Neuronal stem cell (in vitro differentiated cells): ENCODE measurements around the gene ADAMTSL4.
A peak's percentile ranks its signal among the peaks of the same experiment; 100 is the strongest.

Experiments used
- DNase-seq: peaks from one replicate; pipeline ENCODE4 v3.0.0-alpha.2; 2013; ENCODE audit warnings: low spot score
- H2AFZ ChIP-seq: one replicate; pipeline ENCODE4 v1.6.1; 2013; ENCODE audit warnings: mild to moderate bottlenecking, low read length, inconsistent platforms
- H2AK5ac ChIP-seq: 2 replicates; pipeline ENCODE4 v1.6.1; 2013; ENCODE audit warnings: low read depth, mild to moderate bottlenecking, inconsistent platforms, low read length, moderate library complexity, mixed read lengths
- H2BK120ac ChIP-seq: 2 replicates; pipeline ENCODE4 v1.6.1; 2013; ENCODE audit warnings: low read depth, mild to moderate bottlenecking, inconsistent platforms, low read length, moderate library complexity, mixed read lengths
- H2BK12ac ChIP-seq: one replicate; pipeline ENCODE4 v1.6.1; 2013; ENCODE audit warnings: low read length, inconsistent platforms
- H2BK15ac ChIP-seq: 2 replicates; pipeline ENCODE4 v1.6.1; 2013; ENCODE audit warnings: mild to moderate bottlenecking, low read length, inconsistent platforms, mixed read lengths
- H2BK5ac ChIP-seq: one replicate; pipeline ENCODE4 v1.6.1; 2013; ENCODE audit warnings: inconsistent platforms, mild to moderate bottlenecking, low read length, moderate library complexity
- H3K14ac ChIP-seq: one replicate; pipeline ENCODE4 v1.6.1; 2013; ENCODE audit warnings: low read length, inconsistent platforms
- H3K18ac ChIP-seq: 2 replicates; pipeline ENCODE4 v1.6.1; 2013; ENCODE audit warnings: low read length, inconsistent platforms
- H3K23ac ChIP-seq: 2 replicates; pipeline ENCODE4 v1.6.1; 2013; ENCODE audit warnings: low read depth, mild to moderate bottlenecking, mixed read lengths, low read length, inconsistent platforms; ENCODE audit not compliant: poor library complexity
- H3K27ac ChIP-seq: replicated peaks from 3 replicates; pipeline ENCODE4 v1.5.1; 2013; ENCODE audit warnings: low read length, inconsistent platforms
- H3K27me3 ChIP-seq, 3 experiments: 2 replicates each; pipeline ENCODE4 v1.6.1; 2013; ENCODE audit warnings: low read length in 3 of 3, mild to moderate bottlenecking in 2 of 3, inconsistent platforms in 1 of 3, low read depth in 1 of 3, mixed read lengths in 1 of 3, moderate library complexity in 1 of 3; ENCODE audit not compliant: control insufficient read depth in 3 of 3, insufficient read depth in 3 of 3
- H3K36me3 ChIP-seq, 2 donors: replicated peaks in 1 of 2; 2 replicates each; pipeline ENCODE4 v1.6.1; 2013; ENCODE audit warnings: low read length in 2 of 2; ENCODE audit not compliant: control insufficient read depth in 2 of 2, insufficient read depth in 2 of 2
- H3K4ac ChIP-seq: 2 replicates; pipeline ENCODE4 v1.6.1; 2013; ENCODE audit warnings: inconsistent platforms, mild to moderate bottlenecking, low read length, moderate library complexity
- H3K4me1 ChIP-seq, 2 donors: 1 replicate in 1 of 2; 2 replicates in 1 of 2; pipeline ENCODE4 v1.6.1; 2013; ENCODE audit warnings: low read length in 2 of 2, low read depth in 1 of 2; ENCODE audit not compliant: control insufficient read depth in 2 of 2, insufficient read depth in 1 of 2
- H3K4me2 ChIP-seq: one replicate; pipeline ENCODE4 v1.6.1; 2013; ENCODE audit warnings: mild to moderate bottlenecking, low read length, inconsistent platforms; ENCODE audit not compliant: insufficient read depth, poor library complexity, severe bottlenecking
- H3K4me3 ChIP-seq, 2 donors: 2 replicates each; pipeline ENCODE4 v1.5.1; 2013; ENCODE audit warnings: low read length in 2 of 2, mild to moderate bottlenecking in 2 of 2, inconsistent platforms in 1 of 2, moderate library complexity in 1 of 2
- H3K79me1 ChIP-seq: one replicate; pipeline ENCODE4 v1.6.1; 2013; ENCODE audit warnings: low read depth, mild to moderate bottlenecking, inconsistent platforms, low read length, moderate library complexity
- H3K9ac ChIP-seq: one replicate; pipeline ENCODE4 v1.6.1; 2013; ENCODE audit warnings: mild to moderate bottlenecking, low read depth, low read length, inconsistent platforms; ENCODE audit not compliant: poor library complexity
- H3K9me3 ChIP-seq, 2 donors: replicated peaks in 1 of 2; 2 replicates each; pipeline versions ENCODE3 to v1.6.1; 2013; ENCODE audit warnings: low read length in 2 of 2, mild to moderate bottlenecking in 2 of 2, inconsistent platforms in 1 of 2, low read depth in 1 of 2, mixed read lengths in 1 of 2, moderate library complexity in 1 of 2; ENCODE audit not compliant: control insufficient read depth in 2 of 2, insufficient read depth in 1 of 2
- H4K8ac ChIP-seq: one replicate; pipeline ENCODE4 v1.6.1; 2013; ENCODE audit warnings: low read depth, mild to moderate bottlenecking, inconsistent platforms, low read length, moderate library complexity
- H4K91ac ChIP-seq: one replicate; pipeline ENCODE4 v1.6.1; 2013; ENCODE audit warnings: low read length, low read depth, mild to moderate bottlenecking, inconsistent platforms; ENCODE audit not compliant: poor library complexity
- WGBS, 2 donors: extraction: QIAGEN DNeasy Blood & Tissue Kit; methylation state at CpG; one replicate each; pipeline ENCODE4 v1.1.7; 2013; ENCODE audit warnings: missing lambda C conversion rate in 2 of 2, mixed read lengths in 1 of 2; ENCODE audit not compliant: insufficient read length in 2 of 2, insufficient replicate concordance in 1 of 2; ENCODE audit errors: extremely low coverage in 2 of 2; 5-methylcytosine and 5-hydroxymethylcytosine counted together

The ADAMTSL4 gene

DNA sequence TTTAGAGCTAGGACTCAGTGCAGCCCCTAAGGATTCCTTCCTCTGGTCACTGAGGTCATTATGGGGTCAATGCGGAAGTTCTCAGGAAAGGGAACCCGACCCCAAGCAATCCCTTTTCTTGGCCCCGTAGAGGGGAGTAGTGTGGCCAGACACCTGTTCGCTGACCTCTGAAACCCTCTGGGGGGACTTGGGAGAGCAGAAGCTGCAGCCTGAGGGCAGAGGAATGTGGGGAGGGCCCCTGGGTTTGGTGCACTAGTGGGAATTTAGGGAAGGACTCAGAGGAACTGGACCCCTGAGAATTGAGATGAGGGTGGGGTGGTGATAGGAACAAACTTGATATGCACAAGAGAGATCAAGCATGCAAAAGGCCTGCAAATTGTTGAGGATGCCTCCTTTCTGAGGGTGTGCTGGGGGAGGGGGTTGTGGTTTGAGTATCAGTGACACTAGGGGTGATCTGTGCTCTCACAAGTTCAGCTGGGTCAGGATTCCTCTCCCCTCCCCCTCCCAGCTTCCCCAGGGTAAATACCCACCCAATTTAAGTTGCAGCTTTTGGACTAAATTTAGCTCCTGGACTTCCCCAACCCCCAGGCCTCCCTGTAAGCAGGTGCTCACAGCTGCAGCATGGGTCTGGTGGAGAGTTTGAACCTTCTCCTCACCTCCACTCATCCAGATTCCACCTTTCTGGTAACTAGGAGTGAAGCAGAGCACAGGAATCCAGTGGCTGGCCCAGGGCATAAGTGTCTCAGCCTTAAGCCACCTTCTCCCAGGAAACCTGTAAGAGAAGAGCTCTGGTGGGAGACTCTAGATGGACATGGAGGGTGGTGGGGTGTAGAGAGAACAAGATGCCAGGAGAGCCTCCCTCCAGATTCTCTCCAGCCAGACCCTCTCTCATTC is 13.5 kb downstream of the ADAMTSL4 start:
- peak overlapping the region; percentile 8 for H2BK12ac ChIP-seq
- H4K8ac ChIP-seq = no peak overlapping the region
- peak overlapping the region; percentile 64 for H3K9ac ChIP-seq
- H3K9me3 ChIP-seq = no peaks in the 10 kb centered on the region
- peaks cover 33 to 40% of the 10 kb centered on the region in 2 donors for H3K4me1 ChIP-seq
- H3K4ac ChIP-seq = no peak overlapping the region
- DNase-seq = no peak
- H3K79me1 ChIP-seq = peaks cover 7% of the 10 kb centered on the region
- peak overlapping the region; percentile 23 for H2AK5ac ChIP-seq
- H2AFZ ChIP-seq = peak overlapping the region; percentile 84
- peak overlapping the region in 1 of 2 donors; percentile 60 for H3K4me3 ChIP-seq
- no CpG with 5 or more reads among the region's 4 CpGs for WGBS, 2 donors
- H3K27me3 ChIP-seq = no peaks in the 10 kb centered on the region
- peak overlapping the region; percentile 91 for H3K18ac ChIP-seq
- H2BK5ac ChIP-seq = peak overlapping the region; percentile 89
- H2BK120ac ChIP-seq = no peak overlapping the region
- peak overlapping the region; percentile 3 for H2BK15ac ChIP-seq
- peak overlapping the region; percentile 100 for H3K27ac ChIP-seq
- H4K91ac ChIP-seq = peak overlapping the region; percentile 80
- peak overlapping the region; percentile 74 for H3K4me2 ChIP-seq
- H3K14ac ChIP-seq = no peak overlapping the region
- peaks cover 0 to under 1% of the 10 kb centered on the region in 2 donors for H3K36me3 ChIP-seq
- no peak overlapping the region for H3K23ac ChIP-seq

DNA sequence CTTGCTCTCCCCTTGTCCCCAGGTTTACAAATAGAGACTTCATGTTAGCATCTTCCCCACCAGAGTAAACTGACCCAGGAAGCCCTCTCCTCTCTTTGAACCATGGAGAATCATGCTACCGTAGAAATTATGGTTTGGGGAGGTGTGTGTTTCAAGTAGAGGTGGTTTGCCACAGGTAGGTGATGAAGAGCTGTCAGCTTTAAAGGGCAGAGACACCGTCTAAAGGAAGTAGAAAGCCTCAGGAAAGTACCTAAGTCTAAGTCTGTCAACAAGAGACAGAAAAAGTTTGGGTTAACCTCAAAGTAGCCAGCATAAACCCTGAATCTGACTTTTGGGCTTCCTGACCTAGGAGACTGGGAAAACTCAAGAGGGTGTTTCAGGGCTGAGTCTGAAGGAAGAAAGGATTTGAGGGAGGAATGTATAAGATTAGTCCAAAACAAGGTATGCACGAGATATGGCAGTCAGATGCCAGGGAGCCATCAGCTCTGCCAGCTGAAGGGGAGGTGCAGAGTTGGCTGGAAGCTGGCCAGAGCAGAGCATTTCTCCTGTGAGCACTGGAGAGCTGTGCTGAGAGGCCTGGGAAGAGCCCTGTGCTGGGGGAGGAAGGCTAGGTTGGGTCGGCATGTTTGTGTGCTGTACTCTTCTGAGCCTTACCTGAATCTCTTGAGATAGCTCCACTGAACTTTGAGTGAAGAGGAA is 14.3 kb downstream of the ADAMTSL4 start:
- peak overlapping the region; percentile 23 for H2AK5ac ChIP-seq
- no peak overlapping the region for H3K14ac ChIP-seq
- H3K9ac ChIP-seq = no peak overlapping the region
- H3K27me3 ChIP-seq = no peaks in the 10 kb centered on the region
- no peak overlapping the region for H4K91ac ChIP-seq
- H3K4me3 ChIP-seq = no peak overlapping the region
- no CpG with 5 or more reads among the region's 4 CpGs for WGBS, 2 donors
- no peak overlapping the region for H3K4me2 ChIP-seq
- H2BK5ac ChIP-seq = peak overlapping the region; percentile 89
- peak overlapping the region; percentile 8 for H2BK12ac ChIP-seq
- H2BK120ac ChIP-seq = no peak overlapping the region
- peaks cover 7% of the 10 kb centered on the region for H3K79me1 ChIP-seq
- DNase-seq = no peak
- H3K23ac ChIP-seq = no peak overlapping the region
- peaks cover 36 to 43% of the 10 kb centered on the region in 2 donors for H3K4me1 ChIP-seq
- no peak overlapping the region for H4K8ac ChIP-seq
- no peak overlapping the region for H2AFZ ChIP-seq
- H3K27ac ChIP-seq = peak overlapping the region; percentile 100
- peak overlapping the region; percentile 3 for H2BK15ac ChIP-seq
- H3K36me3 ChIP-seq = no peaks in the 10 kb centered on the region
- no peak overlapping the region for H3K4ac ChIP-seq
- no peaks in the 10 kb centered on the region for H3K9me3 ChIP-seq
- H3K18ac ChIP-seq = no peak overlapping the region

DNA sequence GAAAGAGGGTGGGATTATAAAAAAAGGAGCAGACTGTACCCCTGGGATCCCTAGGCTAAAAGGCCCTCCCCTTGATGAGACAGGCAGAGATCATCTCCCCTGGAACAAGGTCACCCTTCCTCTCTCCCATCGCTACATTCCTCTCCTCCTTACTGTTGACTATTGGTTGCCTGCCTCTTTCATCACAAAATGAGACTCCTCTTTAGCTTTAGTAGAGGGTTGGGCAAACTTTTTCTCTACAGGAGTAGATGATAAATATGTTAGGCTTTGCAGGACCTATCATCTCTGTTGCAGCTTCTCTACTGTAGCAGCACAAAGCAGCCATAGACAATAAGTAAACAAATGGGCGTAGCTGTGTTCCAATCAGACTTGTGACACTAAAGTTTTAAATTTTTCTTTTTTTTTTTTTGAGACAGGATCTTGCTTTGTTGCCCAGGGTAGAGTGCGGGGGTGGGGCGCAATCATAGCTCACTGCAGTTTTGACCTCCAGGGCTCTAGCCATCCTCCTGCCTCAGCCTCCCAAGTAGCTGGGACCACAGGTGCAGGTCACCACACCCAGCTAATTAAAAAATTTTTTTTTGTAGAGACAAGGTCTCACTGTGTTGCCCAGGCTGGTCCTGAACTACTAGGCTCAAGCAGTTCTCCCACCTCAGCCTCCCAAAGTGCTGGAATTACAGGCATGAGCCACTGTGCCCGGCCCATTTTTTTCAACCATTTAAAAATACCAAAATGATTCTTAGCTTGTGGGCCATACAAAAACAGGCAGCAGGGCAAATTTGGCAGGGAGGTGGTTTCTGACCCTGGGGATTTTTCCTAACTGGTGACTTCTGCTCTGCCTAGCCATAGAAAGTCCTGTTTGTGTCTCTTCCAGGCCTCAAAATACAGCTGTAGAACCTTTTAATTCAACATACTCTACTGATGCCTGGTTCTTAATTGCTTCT is 15.1 kb downstream of the ADAMTSL4 start:
- H2AK5ac ChIP-seq = no peak overlapping the region
- DNase-seq = no peak
- H3K4me1 ChIP-seq = peaks cover 42 to 51% of the 10 kb centered on the region in 2 donors
- no CpG with 5 or more reads among the region's 5 CpGs for WGBS, 2 donors
- H3K18ac ChIP-seq = no peak overlapping the region
- no peaks in the 10 kb centered on the region for H3K36me3 ChIP-seq
- H3K14ac ChIP-seq = no peak overlapping the region
- no peak overlapping the region for H2BK15ac ChIP-seq
- H3K9ac ChIP-seq = no peak overlapping the region
- no peak overlapping the region for H4K8ac ChIP-seq
- H3K27me3 ChIP-seq = no peaks in the 10 kb centered on the region
- H3K23ac ChIP-seq = no peak overlapping the region
- no peak overlapping the region for H3K4me2 ChIP-seq
- H3K79me1 ChIP-seq = peaks cover 7% of the 10 kb centered on the region
- no peak overlapping the region for H4K91ac ChIP-seq
- no peak overlapping the region for H2BK5ac ChIP-seq
- H2BK120ac ChIP-seq = no peak overlapping the region
- H3K4me3 ChIP-seq = no peak overlapping the region
- H3K27ac ChIP-seq = peak overlapping the region; percentile 13
- no peak overlapping the region for H2AFZ ChIP-seq
- H3K9me3 ChIP-seq = no peaks in the 10 kb centered on the region
- H3K4ac ChIP-seq = no peak overlapping the region
- no peak overlapping the region for H2BK12ac ChIP-seq
